Measurements from ENCODE around the gene NHERF1.

GRCh38 chr17:74702116-74702871 is 46.1 kb upstream of the NHERF1 start:
- no peak for TF ChIP-seq POLR2A (IDR thresholded peaks at IDR 0.05)
- TF ChIP-seq CTCF (IDR thresholded peaks at IDR 0.05) = no peak

Measured in right lobe of liver (tissue), 4 donors.